K562 (cell line): ENCODE measurements around the gene PLXNB1. TPM values are rescaled to one million over a fixed set of nuclear protein-coding genes. Genes with fewer than 3 reads are reported as not detected.
A peak's percentile ranks its signal among the peaks of the same experiment; 100 is the strongest.
"Not testable (repeated sequence)": the region's sequence is repeated elsewhere in the genome, so short reads cannot be mapped to it uniquely, and the experiment has no call there.

ENCODE experiments used
- ATAC-seq: fragments of 200-7000 bp; cut with Tn5 transposase; 3 replicates; pipeline ENCODE4 v1.9.1; 2020; ENCODE audit warnings: moderate library complexity
- BruUV-seq: library from RNA; stranded (reverse); fragments of 400-500 nt; replicated peaks from 2 replicates; lab custom pipeline; 2021; lab: Mats Ljungman, UMichigan
- CTCF ChIA-PET: fragments of 300-600 bp; formaldehyde crosslinking; extraction: SDS; loops from one replicate; lab custom pipeline; 2021; ENCODE audit warnings: low intra/inter-chr PET ratio; lab: Yijun Ruan, JAX
- POLR2A ChIA-PET: fragments of 300-600, 350-650 bp; sonication (Branson Sonifier 250); formaldehyde crosslinking; extraction: SDS; loops from one replicate; lab custom pipeline; 2021; ENCODE audit warnings: antibody characterized with exemption, inconsistent platforms; lab: Yijun Ruan, JAX
- DNase-seq, 4 experiments: peaks; one replicate each; pipeline versions ENCODE4 v3.0.0 to v3.0.0-alpha.2; 2011 to 2018; ENCODE audit warnings: low spot score in 3 of 4, mixed read lengths in 3 of 4; ENCODE audit errors: extremely low read depth in 1 of 4
- FAIRE-seq: peaks from 2 replicates; lab custom pipeline; 2011; peaks lifted over from hg19 to GRCh38; lab: Jason Lieb, UNC
- H2AFZ ChIP-seq: 2 replicates; pipeline ENCODE4 v1.6.0; 2011; ENCODE audit warnings: low read depth, low read length, control low read depth, inconsistent platforms
- H3K27ac ChIP-seq: fragments of 200-600 bp; 3 replicates; pipeline ENCODE4 v1.8.0; 2011; ENCODE audit warnings: low read depth, mild to moderate bottlenecking, control low read depth, inconsistent platforms, low read length, moderate library complexity, mixed read lengths; ENCODE audit errors: extremely low read depth
- H3K27me3 ChIP-seq, 2 experiments: fragments of 300-600 bp in 1 of 2; 2 replicates in 1 of 2; 3 replicates in 1 of 2; pipeline versions ENCODE4 v1.6.0 to v1.8.0; 2011; ENCODE audit warnings: inconsistent platforms in 2 of 2, low read length in 2 of 2, mild to moderate bottlenecking in 1 of 2, mixed read lengths in 1 of 2, moderate library complexity in 1 of 2; ENCODE audit not compliant: control insufficient read depth in 2 of 2, insufficient read depth in 2 of 2
- H3K36me3 ChIP-seq: fragments of 300-600 bp; 3 replicates; pipeline ENCODE4 v1.8.0; 2011; ENCODE audit warnings: mild to moderate bottlenecking, low read length, inconsistent platforms; ENCODE audit not compliant: control insufficient read depth, insufficient read depth
- H3K4me1 ChIP-seq, 2 experiments: fragments of 200-600 bp in 1 of 2; replicated peaks in 1 of 2; 2 replicates in 1 of 2; 3 replicates in 1 of 2; pipeline versions ENCODE4 v1.5.1 to v1.8.0; 2011; ENCODE audit warnings: inconsistent platforms in 2 of 2, low read length in 2 of 2, mild to moderate bottlenecking in 1 of 2, mixed read lengths in 1 of 2, moderate library complexity in 1 of 2; ENCODE audit not compliant: control insufficient read depth in 2 of 2, insufficient read depth in 2 of 2
- H3K4me2 ChIP-seq: 2 replicates; pipeline ENCODE4 v1.6.1; 2011; ENCODE audit warnings: low read length, control low read depth, inconsistent platforms, mixed read lengths; ENCODE audit not compliant: insufficient read depth
- H3K4me3 ChIP-seq: fragments of 200-600 bp; sonication (generic), shearing (Covaris generic); 2 replicates; pipeline ENCODE4 v1.5.1; 2016; ENCODE audit warnings: control low read depth, inconsistent platforms
- H3K79me2 ChIP-seq: fragments of 200-600 bp; 3 replicates; pipeline ENCODE4 v1.8.0; 2011; ENCODE audit warnings: low read length, inconsistent platforms; ENCODE audit not compliant: control insufficient read depth, insufficient read depth
- H3K9ac ChIP-seq, 2 experiments: 2 replicates each; pipeline versions ENCODE4 v1.6.0 to v1.6.1; 2011; ENCODE audit warnings: low read depth in 2 of 2, low read length in 2 of 2, control low read depth in 1 of 2, inconsistent platforms in 1 of 2, mild to moderate bottlenecking in 1 of 2, mixed read lengths in 1 of 2; ENCODE audit not compliant: insufficient read depth in 1 of 2
- H3K9me1 ChIP-seq: one replicate; pipeline ENCODE4 v1.6.0; 2011; ENCODE audit warnings: inconsistent platforms, mild to moderate bottlenecking, low read length, moderate library complexity; ENCODE audit not compliant: control insufficient read depth, insufficient read depth
- H3K9me3 ChIP-seq: replicated peaks from 2 replicates; pipeline ENCODE4 v1.5.1; 2011; ENCODE audit warnings: low read depth, low read length, inconsistent platforms; ENCODE audit not compliant: control insufficient read depth, insufficient read depth
- H4K20me1 ChIP-seq: replicated peaks from 2 replicates; pipeline ENCODE4 v1.6.1; 2011; ENCODE audit warnings: low read length, inconsistent platforms, mixed read lengths; ENCODE audit not compliant: control insufficient read depth, insufficient read depth
- HDAC1 ChIP-seq, 2 experiments: fragments of 450-650 bp; IDR thresholded peaks; 2 replicates each; pipeline ENCODE4 v1.6.1; 2016 to 2017; ENCODE audit warnings: inconsistent platforms in 1 of 2, mild to moderate bottlenecking in 1 of 2, moderate library complexity in 1 of 2
- NELFE ChIP-seq: IDR thresholded peaks from 2 replicates; pipeline ENCODE4 v1.6.1; 2011; ENCODE audit warnings: mild to moderate bottlenecking; ENCODE audit not compliant: insufficient read depth, insufficient read length
- NR1H2 ChIP-seq: sonication (generic); formaldehyde crosslinking; IDR thresholded peaks from 2 replicates; pipeline ENCODE4 v1.4.0; 2020; ENCODE audit warnings: mild to moderate bottlenecking, missing genetic modification reagents
- RBM15 ChIP-seq: fragments of 200-400 bp; formaldehyde crosslinking; IDR thresholded peaks from 2 replicates; pipeline ENCODE4 v1.6.1; 2018; ENCODE audit warnings: mild to moderate bottlenecking, low read length, moderate library complexity; ENCODE audit not compliant: insufficient read depth
- SMARCA5 ChIP-seq: fragments of 450-650 bp; IDR thresholded peaks from 2 replicates; pipeline ENCODE4 v1.6.1; 2016
- TFAP4 ChIP-seq: sonication (generic); formaldehyde crosslinking; IDR thresholded peaks from 2 replicates; pipeline ENCODE4 v1.8.0; 2022; ENCODE audit warnings: missing genetic modification reagents, mild to moderate bottlenecking, moderate library complexity, borderline replicate concordance
- ZNF121 ChIP-seq: sonication (generic); formaldehyde crosslinking; conservative IDR thresholded peaks from 2 replicates; pipeline ENCODE4 v1.8.0; 2022; ENCODE audit warnings: missing genetic modification reagents
- ZNF384 ChIP-seq: IDR thresholded peaks from 2 replicates; pipeline ENCODE4 v1.6.1; 2012; ENCODE audit warnings: low read depth, low read length, improper control_type of control experiment
- ZNF57 ChIP-seq: fragments of 450-650 bp; formaldehyde crosslinking; IDR thresholded peaks from 2 replicates; pipeline ENCODE4 v1.4.0; 2020; ENCODE audit warnings: mild to moderate bottlenecking, moderate library complexity
- WGBS: fragments of 100-300 bp; shearing (Covaris generic); methylation state at CpG from one replicate; pipeline ENCODE4 v1.1.6; 2016; ENCODE audit warnings: low coverage, mixed read lengths; ENCODE audit not compliant: insufficient coverage; ENCODE audit errors: missing lambda C conversion rate; 5-methylcytosine and 5-hydroxymethylcytosine counted together
- in situ Hi-C: fragments of 300-500 bp; cut with MboI; formaldehyde crosslinking; loops from 4 replicates; pipeline ENCODE4 v1.15.0; 2018; ENCODE audit warnings: inconsistent platforms, mixed read lengths
- intact Hi-C: fragments of 100-400 bp; cut with micrococcal nuclease; formaldehyde crosslinking; loops from 2 replicates; pipeline ENCODE4 v1.14.2; 2022
- polyA plus RNA-seq, 8 experiments: library from polyadenylated mRNA; depleted of rRNA in 4 of 8; stranded (reverse) in 5 of 8; unstranded in 3 of 8; fragments of >200 nt; fragmentation: Nextera tagmentation in 2 of 8; fragmentation: Illumina TruSeq in 1 of 8; extraction: Ambion mirVana in 2 of 8; extraction: Trizol in 1 of 8; gene quantifications; 2 replicates each; pipeline versions ENCODE4 v1.2.1 to v1.2.3, GENCODE V29; 2011 to 2014; ENCODE audit warnings: inconsistent platforms in 1 of 8, missing spikeins in 1 of 8
- total RNA-seq, 7 experiments: library from RNA; depleted of rRNA in 6 of 7; stranded (reverse); fragments of >200 nt in 6 of 7; fragmentation: Illumina TruSeq in 2 of 7; extraction: Trizol in 2 of 7; gene quantifications; 2 replicates each; pipeline versions ENCODE4 v1.2.1 to v1.2.3, GENCODE V29; 2011 to 2021; ENCODE audit warnings: low replicate concordance in 1 of 7

PLXNB1 gene
- total and polyA plus RNA-seq, 9 of the 15 experiments (the other 6 are each of a cell fraction or from before 2014, with no cell fraction given) = 0.17 to 17.4 (median 6.0) TPM

- H3K79me2 ChIP-seq = peaks cover 24% of the 10 kb centered on the region
- in situ Hi-C loops = not testable (repeated sequence)
Observed at GRCh38 chr3:48474031-48474430, 44.1 kb upstream of the PLXNB1 start.

GRCh38 chr3:48473617-48473952 lies 43.7 kb upstream of the PLXNB1 start:
- WGBS = 72% methylated on average over 5 of the region's 5 CpGs
- peak overlapping the region; percentile 99 for H3K27ac ChIP-seq
- FAIRE-seq = no peak
- H3K79me2 ChIP-seq = peaks cover 24% of the 10 kb centered on the region
- peaks cover 13% of the 10 kb centered on the region; the same call in 1 of the 3 replicates for H3K36me3 ChIP-seq
- in situ Hi-C loops = no loop called here
- BruUV-seq = no TSS peak
- POLR2A ChIA-PET = interaction anchor here (0.6 to 2.5 kb wide), 10 partner anchors 12 to 179 kb away, joined by 3 to 7 read pairs (median 5); partner anchors contain the start of genes ATRIP, CCDC51, SLC26A6 and TMA7
- peak overlapping the region; percentile 94 for H3K4me2 ChIP-seq
- no peaks in the 10 kb centered on the region for H4K20me1 ChIP-seq
- H3K4me1 ChIP-seq = peaks cover 5 to 38% of the 10 kb centered on the region in 2 experiments; a peak in 4 of 5 replicates
- no peak for DNase-seq
- TF ChIP-seq NR1H2 (CRISPR knock-in tag) = no peak
- TF ChIP-seq ZNF384 = no peak
- 0 out of 2 replicates have a peak, but pooled peaks have one; percentile 1 for TF ChIP-seq SMARCA5
- TF ChIP-seq HDAC1 (IDR thresholded peaks at IDR 0.05) = 0 out of 4 replicates have a peak, but pooled peaks of 1 of the 2 experiments have one; percentile 8
- TF ChIP-seq TFAP4 (CRISPR knock-in tag) = 0 out of 2 replicates have a peak, but pooled peaks have one; percentile 0
- no peak for TF ChIP-seq RBM15
- TF ChIP-seq NELFE = no peak
- TF ChIP-seq ZNF57 (CRISPR knock-in tag) = no peak
- no peak overlapping the region for H3K4me3 ChIP-seq
- H3K27me3 ChIP-seq = no peaks in the 10 kb centered on the region
- H3K9me1 ChIP-seq = no peaks in the 10 kb centered on the region
- intact Hi-C loops = loop anchor here (2.0 kb wide), 1 partner anchor 33 kb away; no protein-coding TSS in a partner anchor
- H3K9ac ChIP-seq = peak overlapping the region; percentile 90 to 94
- ATAC-seq = no peak
- no peaks in the 10 kb centered on the region for H3K9me3 ChIP-seq
- CTCF ChIA-PET = no interaction called here
- peak overlapping the region; percentile 99 for H2AFZ ChIP-seq

More at GRCh38 chr3:48474031-48474430, 44.1 kb upstream of the PLXNB1 start:
- POLR2A ChIA-PET = interaction anchor here (0.7 to 2.5 kb wide), 4 partner anchors 27 to 84 kb away, joined by 3 to 6 read pairs (median 4); no protein-coding TSS in a partner anchor
- H4K20me1 ChIP-seq, H3K4me2 ChIP-seq, BruUV-seq, H3K9me3 ChIP-seq, H3K4me3 ChIP-seq, H3K27ac ChIP-seq, intact Hi-C loops, CTCF ChIA-PET, H3K36me3 ChIP-seq, H3K9me1 ChIP-seq, FAIRE-seq, ATAC-seq, H2AFZ ChIP-seq, DNase-seq, H3K27me3 ChIP-seq, H3K9ac ChIP-seq: not testable (repeated sequence)
- peak; percentile 92 for TF ChIP-seq ZNF121
- peaks cover 5 to 35% of the 10 kb centered on the region in 2 experiments; a peak in 4 of 5 replicates for H3K4me1 ChIP-seq
- WGBS = 100% methylated on average over 4 of the region's 4 CpGs
